ENCODE measurements around the gene LPCAT1.

The LPCAT1 gene

DNA sequence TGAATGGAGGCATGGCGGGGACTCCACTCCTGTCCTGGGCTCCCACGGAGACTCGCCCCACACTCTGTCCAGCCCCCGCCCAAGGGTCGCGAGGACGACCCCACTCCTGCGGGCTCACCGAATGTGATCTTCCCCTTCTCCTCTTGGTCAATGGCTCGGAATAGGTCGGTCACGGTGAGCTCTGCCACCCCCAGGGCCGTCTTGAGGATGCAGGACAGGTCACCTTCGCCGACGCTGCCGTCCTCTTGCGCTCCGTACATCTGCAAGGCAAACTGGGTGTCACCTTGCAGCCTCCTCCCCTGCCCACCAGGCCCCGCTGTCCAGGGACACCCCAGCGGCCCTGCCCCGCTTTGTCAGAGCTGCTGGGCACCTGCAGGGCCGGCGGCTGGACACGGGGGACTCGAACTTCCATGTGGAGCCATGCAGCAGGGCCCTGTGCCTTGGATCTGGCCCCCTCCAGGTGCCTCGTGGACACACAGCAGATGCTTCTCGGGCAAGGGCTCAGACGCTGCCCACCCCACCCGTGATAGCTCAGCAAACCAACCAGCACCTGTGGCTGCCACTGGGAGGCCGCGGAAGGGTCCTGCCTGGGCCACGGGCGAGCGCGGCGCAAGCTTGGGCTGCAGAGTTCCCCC is 57.0 kb downstream of the LPCAT1 start:
- DNase-seq (ENCODE audit: low read depth) = no peak
- no peak overlapping the region for H3K4me3 ChIP-seq (replicated peaks; ENCODE audit: low read depth, low read length)
- TF ChIP-seq CTCF (IDR thresholded peaks at IDR 0.05; ENCODE audit: low read length, missing control alignments) = no peak

GRCh38 chr5:1465966-1466471 is 57.7 kb downstream of the LPCAT1 start:
- no peak overlapping the region for H3K4me3 ChIP-seq (replicated peaks; ENCODE audit: low read depth, low read length)
- TF ChIP-seq CTCF (IDR thresholded peaks at IDR 0.05; ENCODE audit: low read length, missing control alignments) = no peak
- no peak for DNase-seq (ENCODE audit: low read depth)

- TF ChIP-seq CTCF (IDR thresholded peaks at IDR 0.05; ENCODE audit: low read length, missing control alignments) = no peak
- no peak overlapping the region for H3K4me3 ChIP-seq (replicated peaks; ENCODE audit: low read depth, low read length)
- no peak for DNase-seq (ENCODE audit: low read depth)
Measured at GRCh38 chr5:1465117-1465516, 58.6 kb downstream of the LPCAT1 start.

- no peak overlapping the region for H3K4me3 ChIP-seq (replicated peaks; ENCODE audit: low read depth, low read length)
- DNase-seq (ENCODE audit: low read depth) = no peak
- no peak for TF ChIP-seq CTCF (IDR thresholded peaks at IDR 0.05; ENCODE audit: low read length, missing control alignments)
Measured at GRCh38 chr5:1464511-1464910, 59.2 kb downstream of the LPCAT1 start.

DNA sequence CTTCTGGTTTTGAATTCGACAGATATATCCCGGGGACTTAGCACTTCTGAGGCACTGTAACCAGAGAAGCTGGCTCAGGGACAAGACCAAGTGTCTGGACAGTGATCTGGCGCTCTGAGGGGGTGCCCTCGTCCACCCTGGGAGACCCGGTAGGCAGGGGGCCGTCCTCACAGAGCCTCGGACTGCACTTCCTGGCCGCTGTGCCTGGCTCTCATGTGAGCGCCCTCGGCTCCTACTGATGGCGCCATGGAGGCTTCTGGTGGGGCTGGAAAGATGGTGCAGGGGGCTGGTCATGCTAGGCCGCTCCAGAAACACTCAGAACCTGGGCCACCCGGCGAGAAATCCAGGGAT is 59.7 kb downstream of the LPCAT1 start:
- TF ChIP-seq CTCF (IDR thresholded peaks at IDR 0.05; ENCODE audit: low read length, missing control alignments) = no peak
- no peak overlapping the region for H3K4me3 ChIP-seq (replicated peaks; ENCODE audit: low read depth, low read length)
- DNase-seq (ENCODE audit: low read depth) = no peak

DNA sequence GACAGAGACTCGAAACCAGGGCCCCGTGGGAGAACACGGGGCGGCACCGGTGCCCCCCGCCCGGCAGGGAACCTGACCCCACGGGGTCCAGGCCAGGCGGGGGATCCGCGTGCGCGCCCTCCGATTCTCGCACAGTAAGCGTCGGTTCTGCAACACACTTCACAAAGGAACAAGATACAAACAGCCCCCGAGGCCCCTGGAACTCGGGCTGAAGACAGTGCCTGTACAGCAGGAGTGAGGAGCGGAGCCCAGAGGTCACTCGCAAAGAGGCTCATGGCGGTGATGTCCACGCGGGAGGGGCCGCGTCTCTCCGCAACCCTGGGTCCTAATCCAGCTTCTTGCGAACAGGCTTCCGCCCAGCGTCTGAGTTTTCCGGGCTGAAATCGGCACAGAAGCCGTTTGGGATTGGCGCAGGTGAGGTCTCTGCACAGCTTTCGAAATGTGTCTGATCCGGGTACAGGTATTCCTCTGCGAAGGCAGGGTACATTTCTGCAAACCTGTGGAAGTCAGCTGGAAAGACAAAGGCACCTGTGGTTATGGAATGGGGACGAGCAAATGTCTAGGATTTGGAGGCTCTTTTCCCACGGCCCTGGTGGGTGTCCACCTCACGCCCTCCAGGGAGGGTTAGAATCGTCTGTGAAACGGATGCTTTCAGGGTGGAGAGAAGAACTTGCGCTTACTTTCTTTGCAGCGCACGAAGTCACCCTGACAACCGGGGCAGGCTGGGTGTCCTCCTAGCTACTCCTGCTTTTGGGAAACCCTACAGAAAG is 60.2 kb downstream of the LPCAT1 start:
- no peak for TF ChIP-seq CTCF (IDR thresholded peaks at IDR 0.05; ENCODE audit: low read length, missing control alignments)
- no peak overlapping the region for H3K4me3 ChIP-seq (replicated peaks; ENCODE audit: low read depth, low read length)
- DNase-seq (ENCODE audit: low read depth) = no peak
